Activated CD4-positive, alpha-beta T cell treated with anti-CD3 and anti-CD28 coated beads, Interleukin-2, amount 50 U/mL, for 1 hour (primary cell): ENCODE results near the gene CHCHD6.

Experiments
- DNase-seq: peaks from one replicate; pipeline ENCODE4 v3.0.0-alpha.2; 2020

Gene CHCHD6

GRCh38 chr3:126745760-126746394 is 41.8 kb downstream of the CHCHD6 start:
- no peak for DNase-seq

GRCh38 chr3:126746395-126747177 is 42.5 kb downstream of the CHCHD6 start:
- no peak for DNase-seq

GRCh38 chr3:126747768-126748167 is 43.7 kb downstream of the CHCHD6 start:
- DNase-seq: no peak

GRCh38 chr3:126748701-126749546 is 44.9 kb downstream of the CHCHD6 start:
- DNase-seq: no peak

- DNase-seq: no peak
Measured at GRCh38 chr3:126749547-126749875, 45.5 kb downstream of the CHCHD6 start.

GRCh38 chr3:126749931-126750755 is 46.1 kb downstream of the CHCHD6 start:
- no peak for DNase-seq

GRCh38 chr3:126750756-126751121 is 46.7 kb downstream of the CHCHD6 start:
- no peak for DNase-seq

- no peak for DNase-seq
Measured at GRCh38 chr3:126751611-126752302, 47.7 kb downstream of the CHCHD6 start.

- peak; percentile 18 for DNase-seq
Measured at GRCh38 chr3:126752303-126753190, 48.5 kb downstream of the CHCHD6 start.

- no peak for DNase-seq
Measured at GRCh38 chr3:126753191-126754160, 49.4 kb downstream of the CHCHD6 start.

- DNase-seq: no peak
Measured at GRCh38 chr3:126755866-126756265, 51.8 kb downstream of the CHCHD6 start.

GRCh38 chr3:126758026-126758425 is 54.0 kb downstream of the CHCHD6 start:
- DNase-seq: no peak

- DNase-seq: no peak
Measured at GRCh38 chr3:126758882-126759281, 54.8 kb downstream of the CHCHD6 start.

GRCh38 chr3:126760541-126760940 is 56.5 kb downstream of the CHCHD6 start:
- DNase-seq: no peak

- no peak for DNase-seq
Measured at GRCh38 chr3:126763035-126763434, 59.0 kb downstream of the CHCHD6 start.

- DNase-seq: no peak
Measured at GRCh38 chr3:126765187-126766069, 61.4 kb downstream of the CHCHD6 start.

- DNase-seq: no peak
Measured at GRCh38 chr3:126766653-126767052, 62.6 kb downstream of the CHCHD6 start.

- DNase-seq: no peak
Measured at GRCh38 chr3:126768903-126769302, 64.9 kb downstream of the CHCHD6 start.

GRCh38 chr3:126770096-126770495 is 66.1 kb downstream of the CHCHD6 start:
- no peak for DNase-seq
